GM19351 (cell line): ENCODE results near the gene ADGRV1.

Experiments used
- ATAC-seq: cut with Tn5 transposase; IDR thresholded peaks from one replicate; pipeline ENCODE4 v1.9.1; 2021; ENCODE audit warnings: mild to moderate bottlenecking, moderate library complexity; ENCODE audit not compliant: unreplicated experiment

ADGRV1 gene

DNA sequence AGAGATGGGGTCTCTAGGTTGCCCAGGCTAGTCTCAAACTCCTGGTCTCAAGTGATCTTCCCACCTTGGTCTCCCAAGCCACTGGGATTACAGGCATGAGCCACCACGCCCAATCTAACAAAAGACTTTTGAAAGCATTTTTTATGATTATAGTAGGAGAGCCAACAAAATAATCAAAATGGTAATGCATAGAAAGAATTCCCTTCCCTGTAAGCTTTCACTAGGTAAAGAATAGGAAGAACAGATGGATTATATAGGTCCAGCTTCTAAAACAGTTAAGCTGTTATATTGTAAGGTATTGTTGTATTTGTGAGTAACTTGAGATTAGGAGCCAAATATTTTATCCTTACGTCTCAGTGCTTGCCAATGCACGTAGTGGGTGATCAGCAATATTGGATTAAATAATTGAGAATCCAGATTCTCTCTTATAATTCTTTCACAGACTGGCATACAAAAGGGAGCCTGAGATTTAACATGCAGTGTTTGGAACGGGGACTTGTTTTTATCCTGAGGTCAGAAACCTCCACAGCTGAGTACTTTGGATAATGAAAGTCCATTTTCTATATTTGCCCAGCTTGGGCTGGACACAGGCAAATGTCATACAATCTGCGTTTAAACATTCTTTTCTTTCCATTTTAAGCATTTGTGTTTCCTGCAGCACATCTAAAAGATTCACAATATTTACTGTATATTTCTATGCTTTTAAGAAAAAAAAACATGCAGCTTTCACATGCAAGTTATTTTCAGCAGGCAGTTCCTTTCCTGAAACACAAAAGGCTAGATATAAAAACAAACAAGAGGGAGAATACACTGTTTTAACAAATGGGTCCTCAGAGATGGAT, 586.1 kb downstream of the ADGRV1 start:
- ATAC-seq = no peak

DNA sequence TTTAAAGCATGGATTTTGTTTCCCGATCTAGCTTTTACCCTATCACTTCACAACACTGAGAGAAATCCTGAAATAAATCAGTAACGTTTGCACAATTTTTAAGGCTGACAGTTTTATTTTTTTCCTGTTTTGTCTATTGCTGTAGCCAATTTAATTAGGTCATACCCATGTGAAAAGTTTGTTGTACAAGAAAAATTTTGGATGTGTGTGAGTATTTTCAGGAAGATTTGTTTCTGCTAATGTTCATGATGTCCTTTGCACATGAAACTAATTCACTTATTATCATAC, 586.7 kb downstream of the ADGRV1 start:
- ATAC-seq = no peak

DNA sequence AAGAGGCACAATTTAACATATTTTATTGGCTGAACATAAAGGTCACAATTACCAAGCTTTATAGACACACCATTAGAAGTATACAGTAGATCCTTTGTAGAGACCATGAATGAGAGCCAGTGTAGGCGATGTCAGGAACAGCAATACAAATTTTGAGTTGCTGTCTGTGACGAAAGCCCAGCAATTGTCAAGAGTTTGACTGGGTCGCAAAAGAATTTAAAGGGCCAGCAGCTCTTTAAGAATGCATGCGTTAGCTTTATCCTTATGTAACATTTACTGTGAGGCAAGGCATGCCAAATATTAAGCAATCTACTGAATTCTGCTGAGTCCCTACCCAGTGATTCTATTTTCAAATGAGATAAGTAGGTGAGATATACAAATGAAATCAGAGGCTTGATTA, 587.6 kb downstream of the ADGRV1 start:
- ATAC-seq = no peak

DNA sequence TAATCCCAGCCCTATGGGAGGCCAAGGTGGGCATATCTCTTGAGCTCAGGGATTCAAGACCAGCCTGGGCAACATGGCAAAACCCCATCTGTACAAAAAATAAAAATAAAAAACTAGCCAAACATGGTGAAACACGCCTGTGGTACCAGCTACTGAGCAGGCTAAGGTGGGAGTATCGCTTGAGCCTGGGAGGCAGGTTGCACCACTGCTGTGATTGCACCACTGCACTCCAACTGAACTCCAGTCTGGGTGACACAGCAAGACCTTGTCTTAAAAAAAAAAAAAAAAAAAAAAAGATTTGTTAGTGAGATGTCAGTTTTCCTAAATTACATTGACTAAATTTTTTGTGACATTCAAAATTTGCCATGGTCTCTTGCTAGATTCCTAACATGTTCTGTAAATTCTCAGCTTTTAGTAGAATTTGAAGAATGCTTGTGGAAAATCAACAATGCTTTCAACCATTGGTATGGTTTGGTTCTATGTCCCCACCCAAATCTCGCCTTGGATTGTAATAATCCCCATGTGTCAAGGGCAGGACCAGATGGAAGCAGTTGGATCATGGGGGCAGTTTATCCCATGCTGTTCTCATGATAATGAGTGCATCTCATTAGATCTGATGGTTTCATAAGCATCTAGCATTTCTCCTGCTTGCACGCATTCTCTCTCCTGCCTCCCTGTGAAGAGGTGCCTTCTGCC, 588.5 kb downstream of the ADGRV1 start:
- no peak for ATAC-seq

DNA sequence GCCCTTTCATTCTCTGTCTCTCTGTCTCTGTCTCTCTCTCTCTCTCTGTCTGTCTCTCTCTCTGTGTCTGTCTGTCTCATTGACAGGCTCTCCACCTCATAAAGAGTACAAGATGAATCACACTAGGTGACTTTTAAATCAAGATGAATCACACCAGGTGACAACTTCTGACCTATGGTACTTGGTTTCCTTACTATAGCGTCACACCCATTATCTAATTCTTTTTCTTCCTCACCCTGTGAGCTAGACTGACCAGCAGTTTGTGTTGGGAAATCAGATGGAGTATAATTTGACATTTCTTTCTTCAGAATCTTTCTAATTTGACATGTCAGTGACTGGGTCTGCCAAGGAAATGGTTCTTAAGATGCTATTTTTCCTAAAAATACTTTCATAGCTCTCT, 591.6 kb downstream of the ADGRV1 start:
- no peak for ATAC-seq

DNA sequence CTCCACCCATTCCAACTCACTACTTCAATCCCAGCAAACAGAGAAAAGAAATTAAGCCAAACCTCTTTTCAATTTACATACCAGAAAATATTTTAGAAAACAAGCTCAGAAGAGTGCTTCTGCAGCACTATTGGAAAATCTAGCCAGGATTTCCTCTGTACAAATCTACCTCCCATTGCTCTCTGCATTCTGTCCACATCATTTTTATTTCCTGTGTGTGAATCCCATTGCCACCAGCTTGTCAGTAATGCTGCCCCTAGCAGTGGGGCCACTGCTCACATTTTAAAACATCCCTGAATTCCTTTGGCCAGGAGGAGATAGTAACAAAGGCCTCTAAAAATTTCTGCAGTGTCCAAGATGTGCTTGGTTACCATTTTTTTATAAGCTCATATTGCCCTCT, 592.0 kb downstream of the ADGRV1 start:
- ATAC-seq = no peak

DNA sequence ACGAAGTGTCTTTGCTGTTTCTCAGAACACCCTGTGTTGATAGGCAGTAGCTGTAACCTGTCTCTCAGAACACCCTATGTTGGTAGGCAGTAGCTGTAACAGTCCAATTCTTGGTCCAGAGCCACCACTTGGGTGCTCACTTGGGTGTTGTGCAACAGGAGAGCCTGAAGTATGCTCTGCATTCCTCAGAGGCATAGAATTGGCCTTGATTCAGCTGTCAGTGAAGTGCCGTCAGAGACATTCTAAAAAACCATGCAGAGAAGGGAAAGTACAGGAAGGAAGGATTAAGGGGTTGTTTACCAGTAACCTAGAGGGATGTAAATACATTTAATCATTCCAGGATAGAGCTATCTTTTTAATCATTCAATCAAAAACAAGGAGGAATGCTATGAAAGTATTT, 593.4 kb downstream of the ADGRV1 start:
- ATAC-seq = no peak

DNA sequence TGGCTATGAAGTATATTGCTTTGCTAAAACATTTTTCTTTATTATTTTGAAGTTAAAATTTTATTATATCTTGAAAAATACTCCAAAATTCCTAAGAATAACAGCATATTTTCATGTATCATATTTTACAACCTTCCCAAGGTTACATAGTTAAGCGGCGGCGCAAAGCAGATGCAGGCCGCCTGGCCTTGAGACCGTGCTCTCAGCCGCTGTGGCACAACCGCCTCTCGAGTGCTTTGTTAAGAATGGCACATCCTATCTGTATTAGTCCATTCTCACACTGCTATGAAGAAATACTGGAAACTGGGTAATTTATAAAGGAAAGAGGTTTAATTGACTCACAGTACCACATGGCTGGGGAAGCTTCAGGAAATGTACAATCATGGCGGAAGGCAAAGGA, 595.7 kb downstream of the ADGRV1 start:
- ATAC-seq = no peak

DNA sequence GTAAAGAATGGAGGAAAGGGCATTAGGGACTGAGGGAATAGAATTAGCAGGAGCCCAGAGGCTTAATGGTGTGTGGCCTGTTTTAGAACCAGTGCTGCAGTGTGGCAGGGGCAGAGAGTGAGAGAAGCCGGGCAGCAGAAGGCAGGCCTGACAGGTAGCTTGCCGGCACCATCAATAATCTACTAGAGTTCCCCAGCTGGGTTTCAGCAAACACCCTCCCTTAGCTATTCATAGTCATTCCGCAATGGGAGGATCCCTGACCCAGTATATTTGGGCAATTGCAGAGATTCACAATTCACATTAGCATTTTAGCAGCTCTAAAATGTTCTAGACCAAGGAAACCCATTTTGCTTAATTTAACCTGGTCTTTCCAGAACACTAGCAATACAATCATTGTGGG, 596.7 kb downstream of the ADGRV1 start:
- no peak for ATAC-seq

DNA sequence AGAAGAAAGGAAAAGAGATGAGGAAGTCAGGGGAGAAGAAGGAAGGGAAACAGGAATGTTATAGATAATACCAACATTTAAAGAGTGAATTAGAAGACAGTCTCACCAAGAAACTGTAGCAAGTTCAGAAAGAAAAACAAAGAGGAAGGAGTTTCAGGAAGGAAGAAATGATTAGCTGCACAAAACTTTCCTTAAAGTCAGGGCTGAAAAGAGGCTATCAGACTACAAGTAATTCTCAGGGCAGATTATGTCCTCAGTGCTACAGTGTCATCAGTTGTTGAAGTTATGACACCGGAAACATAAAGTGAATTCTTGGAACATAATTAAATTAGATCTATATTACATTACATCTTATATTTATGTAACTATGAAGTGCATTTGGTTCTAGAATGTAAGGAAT, 597.6 kb downstream of the ADGRV1 start:
- ATAC-seq = no peak

DNA sequence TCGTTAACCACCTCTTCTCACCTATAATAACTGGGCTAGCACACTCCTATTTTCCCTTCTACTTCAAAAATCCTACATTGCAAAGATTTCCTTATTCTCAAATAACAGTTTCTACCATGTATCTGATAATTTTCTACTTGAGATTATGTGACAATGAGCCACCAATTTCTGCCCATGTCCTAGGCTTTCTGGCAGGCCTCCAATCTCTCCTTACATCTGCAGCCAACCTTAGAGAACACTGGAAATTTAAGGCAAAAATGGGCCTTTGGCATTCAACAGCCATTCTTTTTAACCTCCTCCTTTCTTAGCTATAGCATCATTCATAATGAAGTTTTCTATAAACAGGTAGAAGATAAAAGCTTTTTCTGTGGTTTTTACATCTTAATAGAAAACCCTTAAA, 599.4 kb downstream of the ADGRV1 start:
- no peak for ATAC-seq

DNA sequence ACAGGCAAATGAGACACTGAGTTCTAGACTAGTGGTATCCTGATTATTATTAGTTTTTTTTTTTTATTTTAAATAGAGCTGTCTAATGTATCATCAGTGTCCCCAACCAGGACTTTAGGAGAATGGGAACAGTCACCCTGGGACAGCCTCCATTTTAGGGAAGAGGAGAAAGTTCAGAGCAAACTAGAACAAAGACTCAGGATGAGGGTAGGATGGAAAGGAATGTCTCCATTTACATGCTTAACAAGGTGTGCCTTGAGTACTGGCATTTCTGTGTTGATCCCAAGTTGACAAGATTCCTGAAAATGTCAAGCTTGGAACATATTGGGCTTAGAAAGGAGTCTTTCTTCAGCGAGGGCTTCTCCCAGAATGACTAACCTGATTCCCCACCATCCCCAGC, 601.0 kb downstream of the ADGRV1 start:
- no peak for ATAC-seq

DNA sequence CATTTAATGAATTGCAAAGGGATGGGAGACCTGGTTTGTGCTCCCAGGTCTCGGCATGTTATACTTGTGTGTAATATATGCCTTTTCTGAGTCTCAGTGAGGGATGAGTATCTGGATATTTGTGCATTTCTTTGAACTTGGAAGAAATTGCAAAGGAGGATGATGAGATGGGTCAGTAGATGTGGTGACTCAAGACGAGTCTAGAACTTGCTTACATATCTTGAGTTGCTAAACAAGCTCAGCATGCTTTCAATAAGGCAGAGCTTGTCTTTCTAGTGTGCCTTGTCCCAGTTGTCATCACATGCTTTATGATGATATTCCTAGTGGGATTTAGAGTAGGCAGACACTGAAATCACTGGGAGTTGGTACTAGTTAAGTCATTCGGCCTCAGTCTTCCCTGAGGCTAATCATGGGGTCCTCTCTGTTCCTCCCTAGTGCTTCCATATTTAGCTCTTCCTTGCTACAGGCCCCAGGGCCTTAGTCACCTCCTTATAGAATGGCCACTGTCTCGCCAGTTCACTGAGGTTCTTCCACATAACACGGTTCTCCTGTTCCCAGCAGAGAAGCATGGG, 602.2 kb downstream of the ADGRV1 start:
- ATAC-seq = no peak

DNA sequence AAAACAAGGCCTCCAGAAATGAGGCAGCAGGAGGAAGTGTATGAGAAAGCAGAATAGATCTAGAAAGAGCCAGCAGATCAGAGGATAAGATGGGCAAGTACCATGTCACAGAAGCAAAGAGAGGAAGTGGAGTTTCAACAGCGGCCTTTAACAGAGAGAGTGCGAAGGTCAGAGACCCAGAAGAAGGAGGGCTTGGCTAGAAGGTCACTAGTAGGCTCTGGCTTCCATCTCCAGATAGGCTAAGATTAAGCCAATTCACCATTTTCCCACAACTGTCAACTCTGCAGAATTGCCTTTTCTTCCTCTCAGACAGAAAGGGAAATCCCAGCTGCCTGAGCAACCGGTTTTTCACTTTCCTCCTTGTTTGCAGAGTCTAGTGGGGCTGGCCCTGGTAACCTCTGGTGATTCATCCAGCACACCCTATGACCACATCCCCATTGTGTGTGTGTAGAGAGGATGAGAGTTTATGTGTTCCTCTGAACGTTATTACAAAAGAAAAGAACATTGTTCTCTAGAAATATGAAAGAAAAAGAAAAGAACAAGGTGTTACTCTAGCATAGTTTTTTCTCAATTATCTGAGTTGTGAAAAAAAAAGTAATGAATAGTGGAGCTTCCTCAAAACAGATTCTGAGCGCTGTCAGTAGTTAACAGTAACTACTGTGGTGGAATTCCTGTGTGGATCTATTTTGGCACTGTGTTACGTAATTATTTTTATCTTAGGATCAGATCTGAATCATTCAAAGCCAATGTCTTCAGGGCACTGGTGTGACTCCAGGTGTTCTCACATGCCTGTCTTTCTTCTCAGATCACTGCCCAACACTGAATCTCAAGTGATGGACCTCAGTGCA, 604.2 kb downstream of the ADGRV1 start:
- peak; percentile 98 for ATAC-seq

DNA sequence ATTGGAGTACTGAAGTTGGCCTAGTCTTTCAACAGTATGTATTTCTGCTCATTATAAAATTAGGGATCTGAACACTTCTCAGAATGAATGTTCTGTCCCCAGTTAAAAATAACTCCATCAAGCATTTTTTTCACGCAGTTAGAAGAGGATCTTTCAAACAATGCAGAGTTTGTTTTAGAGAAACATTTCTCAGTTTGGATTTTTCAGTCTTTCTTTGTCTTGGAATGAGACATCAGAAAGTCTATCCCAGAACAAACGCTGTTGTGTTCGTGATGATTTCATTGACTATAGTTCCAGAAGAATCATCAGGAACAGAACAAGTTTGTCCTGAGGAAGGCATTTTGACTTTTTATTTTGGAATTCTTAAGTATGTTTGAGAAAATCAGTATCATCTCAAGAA, 605.8 kb downstream of the ADGRV1 start:
- ATAC-seq = no peak

DNA sequence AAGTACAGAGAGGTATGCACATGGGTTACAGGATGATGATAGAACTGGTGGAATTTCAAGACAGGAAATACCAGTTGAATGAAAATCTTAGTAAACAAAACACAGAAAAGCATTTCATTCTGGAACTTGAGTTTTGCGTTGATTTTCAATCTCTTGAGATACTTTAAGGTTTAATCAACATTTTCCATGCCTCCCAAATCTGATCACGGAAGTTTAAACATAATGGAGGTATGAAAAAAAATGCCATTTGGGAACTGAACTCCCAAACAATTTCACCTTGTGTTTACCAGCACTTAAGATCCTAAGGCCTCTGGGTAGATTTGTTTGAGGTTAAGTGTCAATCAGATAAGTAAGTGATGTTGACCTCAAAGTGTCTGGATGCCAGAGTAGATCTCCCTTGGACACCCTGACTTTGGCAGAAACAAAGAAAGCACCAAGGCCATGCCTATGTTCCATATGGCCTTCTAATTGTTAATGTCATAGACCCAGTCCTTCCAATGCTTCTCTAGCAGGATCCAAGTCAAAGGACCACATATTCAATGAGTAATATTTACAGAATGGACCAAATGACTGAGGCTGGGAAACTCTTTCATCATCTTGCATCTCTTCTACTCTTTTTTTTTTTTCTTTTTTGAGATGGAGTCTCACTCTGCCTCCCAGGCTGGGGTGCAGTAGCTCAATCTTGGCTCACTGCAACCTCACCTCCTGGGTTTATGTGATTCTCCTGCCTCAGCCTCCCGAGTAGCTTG, 607.6 kb downstream of the ADGRV1 start:
- no peak for ATAC-seq

DNA sequence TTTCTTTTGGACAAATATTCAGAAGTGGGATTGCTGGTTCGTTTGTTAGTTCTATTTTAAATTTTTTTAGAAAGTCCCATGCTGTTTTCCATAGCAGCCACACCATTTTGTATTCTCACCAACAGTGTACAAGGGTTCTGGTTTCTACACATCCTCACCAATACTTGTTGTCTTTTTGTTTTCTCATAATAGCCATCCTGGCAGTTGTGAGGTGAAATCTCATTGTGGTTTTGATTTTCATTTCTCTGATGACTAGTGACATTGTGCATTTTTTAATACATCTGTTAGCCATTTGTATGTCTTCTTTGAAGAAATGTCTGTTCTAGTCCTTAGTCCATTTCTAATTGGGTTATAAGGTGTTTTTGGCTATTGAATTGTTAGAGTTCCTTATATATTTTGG, 610.3 kb downstream of the ADGRV1 start:
- ATAC-seq = no peak

DNA sequence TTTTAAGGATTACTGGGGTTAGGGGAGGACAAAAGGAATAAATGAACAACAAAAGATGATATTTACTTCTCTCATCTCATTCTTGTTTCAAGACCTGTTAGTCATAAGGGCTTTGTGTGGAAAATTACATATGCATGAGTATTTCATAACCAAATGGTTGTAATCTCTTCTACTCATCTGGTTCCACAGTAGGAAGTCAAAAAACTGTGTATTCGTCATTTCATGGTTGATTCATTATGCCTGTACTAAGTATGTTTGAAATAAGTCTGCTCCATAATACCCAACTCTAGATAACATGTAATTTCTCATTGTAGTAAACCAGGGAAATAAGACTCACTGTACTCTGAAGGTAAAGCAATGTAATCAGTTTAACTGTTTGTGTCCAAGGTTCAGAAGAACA, 611.7 kb downstream of the ADGRV1 start:
- no peak for ATAC-seq

DNA sequence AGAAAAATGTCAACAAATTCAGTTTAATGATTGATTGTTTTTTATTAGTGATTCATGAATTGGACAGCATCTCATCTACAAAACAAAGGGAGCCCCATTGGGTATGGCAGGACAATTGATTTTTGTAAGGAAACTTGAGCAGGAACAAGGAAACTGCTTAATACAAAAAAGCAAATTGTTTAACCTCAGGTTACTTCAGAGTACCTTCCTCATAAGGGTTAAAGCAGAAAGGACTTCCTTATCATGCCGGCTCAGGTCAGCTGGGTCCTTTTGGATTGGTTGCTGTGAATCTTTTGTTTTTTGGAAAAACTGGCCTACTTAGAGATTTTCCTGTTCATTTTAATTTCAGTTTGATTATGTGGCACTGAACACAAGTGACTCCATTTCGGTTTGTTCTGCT, 612.7 kb downstream of the ADGRV1 start:
- no peak for ATAC-seq

DNA sequence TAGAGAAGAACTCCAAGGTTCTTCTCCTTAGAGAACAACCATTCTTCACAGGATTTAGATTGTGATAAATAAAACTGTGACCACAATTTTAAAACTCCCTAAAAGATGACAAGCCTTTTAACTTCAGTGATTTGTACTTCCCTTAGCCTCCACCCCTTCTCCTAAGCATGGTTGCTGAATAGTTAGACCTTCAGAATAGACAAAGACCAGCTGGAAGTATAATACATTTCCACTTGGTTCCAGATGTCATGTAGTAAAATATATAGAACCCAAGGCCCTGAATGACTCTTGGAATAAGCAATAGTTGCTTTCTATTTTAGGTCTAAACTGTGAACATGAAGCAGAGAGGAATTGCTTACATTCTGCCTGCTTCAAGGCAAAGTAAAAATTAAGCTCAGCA, 615.8 kb downstream of the ADGRV1 start:
- ATAC-seq = no peak

DNA sequence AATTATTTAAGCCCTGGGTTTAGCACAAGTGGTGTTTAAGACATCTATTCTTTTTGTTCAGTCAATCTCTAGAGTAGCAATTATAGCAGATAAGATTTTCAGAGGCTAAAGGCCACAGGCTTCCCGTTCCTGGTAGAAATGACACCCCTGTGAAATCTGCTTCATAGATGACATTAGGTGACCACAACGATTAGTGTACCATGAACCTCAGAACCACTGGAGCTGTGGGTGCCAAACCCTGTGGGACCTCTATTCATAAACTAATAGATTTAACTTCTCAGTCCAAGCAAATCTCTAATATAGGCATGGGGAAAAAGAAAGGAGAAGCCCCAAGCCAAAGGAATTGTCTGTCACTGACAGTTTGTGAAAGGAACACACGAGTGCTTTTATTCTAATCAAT, 617.1 kb downstream of the ADGRV1 start:
- ATAC-seq = no peak
